ENCODE data around the gene TTC27. TPM values are rescaled to one million over a fixed set of nuclear protein-coding genes. Genes with fewer than 3 reads are reported as not detected.
A peak's percentile ranks its signal among the peaks of the same experiment; 100 is the strongest.

Gene TTC27
- total and polyA plus RNA-seq, 2 experiments from 2014 or later: 8.7 to 10.2 TPM

DNA sequence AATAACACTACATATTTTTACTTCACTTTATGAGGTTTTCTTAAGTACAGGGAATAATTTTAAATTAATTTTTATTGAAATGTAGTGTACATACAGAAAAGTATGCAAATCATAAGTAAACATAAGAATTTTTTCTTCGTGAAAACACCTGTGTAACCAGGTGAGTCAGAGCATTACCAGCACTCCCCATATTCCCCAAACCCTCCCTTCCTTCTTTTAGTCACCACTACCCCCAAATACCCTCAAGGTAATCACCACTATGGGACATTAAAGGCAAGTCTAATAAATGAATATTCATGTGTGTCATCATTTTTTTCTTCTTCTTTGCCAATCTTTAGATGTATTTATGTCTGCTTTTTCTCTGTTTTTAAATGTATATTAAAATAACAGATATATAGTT is 179.0 kb downstream of the TTC27 start:
- TF ChIP-seq, protein P1, sequence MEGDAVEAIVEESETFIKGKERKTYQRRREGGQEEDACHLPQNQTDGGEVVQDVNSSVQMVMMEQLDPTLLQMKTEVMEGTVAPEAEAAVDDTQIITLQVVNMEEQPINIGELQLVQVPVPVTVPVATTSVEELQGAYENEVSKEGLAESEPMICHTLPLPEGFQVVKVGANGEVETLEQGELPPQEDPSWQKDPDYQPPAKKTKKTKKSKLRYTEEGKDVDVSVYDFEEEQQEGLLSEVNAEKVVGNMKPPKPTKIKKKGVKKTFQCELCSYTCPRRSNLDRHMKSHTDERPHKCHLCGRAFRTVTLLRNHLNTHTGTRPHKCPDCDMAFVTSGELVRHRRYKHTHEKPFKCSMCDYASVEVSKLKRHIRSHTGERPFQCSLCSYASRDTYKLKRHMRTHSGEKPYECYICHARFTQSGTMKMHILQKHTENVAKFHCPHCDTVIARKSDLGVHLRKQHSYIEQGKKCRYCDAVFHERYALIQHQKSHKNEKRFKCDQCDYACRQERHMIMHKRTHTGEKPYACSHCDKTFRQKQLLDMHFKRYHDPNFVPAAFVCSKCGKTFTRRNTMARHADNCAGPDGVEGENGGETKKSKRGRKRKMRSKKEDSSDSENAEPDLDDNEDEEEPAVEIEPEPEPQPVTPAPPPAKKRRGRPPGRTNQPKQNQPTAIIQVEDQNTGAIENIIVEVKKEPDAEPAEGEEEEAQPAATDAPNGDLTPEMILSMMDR (IDR thresholded peaks at IDR 0.05; ENCODE audit: low read depth, low read length): no peak
- DNase-seq (ENCODE audit: low read depth in 1 of 2, low spot score in 1 of 2): no peak
- H3K36me3 ChIP-seq: no peaks in the 10 kb centered on the region
- H3K27me3 ChIP-seq: no peaks in the 10 kb centered on the region
- H3K4me1 ChIP-seq (ENCODE audit: low read depth): peaks cover 33% of the 10 kb centered on the region
- H3K27ac ChIP-seq: no peak overlapping the region
- no peak overlapping the region for H3K4me3 ChIP-seq
- no peaks in the 10 kb centered on the region for H3K9me3 ChIP-seq (ENCODE audit: low read depth)

DNA sequence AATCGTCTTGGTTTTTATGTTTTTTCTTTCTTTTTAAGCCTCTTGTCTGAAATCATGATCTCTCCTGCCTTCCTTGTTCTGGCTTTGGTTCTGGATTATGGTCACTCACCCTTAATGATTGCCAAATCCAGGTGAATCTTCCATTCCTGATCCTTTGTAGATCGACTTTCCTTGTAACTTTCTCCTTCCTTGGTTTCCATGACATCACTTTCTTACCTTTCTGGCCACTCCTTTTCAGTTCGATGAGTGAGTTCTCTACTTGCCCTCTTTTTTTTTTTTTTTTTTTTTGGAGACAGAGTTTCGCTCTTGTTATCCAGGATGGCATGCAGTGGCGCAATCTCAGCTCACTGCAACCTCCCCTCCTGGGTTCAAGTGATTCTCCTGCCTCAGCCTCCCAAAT is 179.8 kb downstream of the TTC27 start:
- TF ChIP-seq, protein P1 (IDR thresholded peaks at IDR 0.05; ENCODE audit: low read depth, low read length): no peak
- H3K36me3 ChIP-seq: no peaks in the 10 kb centered on the region
- H3K9me3 ChIP-seq (ENCODE audit: low read depth): no peaks in the 10 kb centered on the region
- peaks cover 28% of the 10 kb centered on the region for H3K4me1 ChIP-seq (ENCODE audit: low read depth)
- H3K27ac ChIP-seq: no peak overlapping the region
- H3K27me3 ChIP-seq: no peaks in the 10 kb centered on the region
- DNase-seq (ENCODE audit: low read depth in 1 of 2, low spot score in 1 of 2): no peak
- no peak overlapping the region for H3K4me3 ChIP-seq

DNA sequence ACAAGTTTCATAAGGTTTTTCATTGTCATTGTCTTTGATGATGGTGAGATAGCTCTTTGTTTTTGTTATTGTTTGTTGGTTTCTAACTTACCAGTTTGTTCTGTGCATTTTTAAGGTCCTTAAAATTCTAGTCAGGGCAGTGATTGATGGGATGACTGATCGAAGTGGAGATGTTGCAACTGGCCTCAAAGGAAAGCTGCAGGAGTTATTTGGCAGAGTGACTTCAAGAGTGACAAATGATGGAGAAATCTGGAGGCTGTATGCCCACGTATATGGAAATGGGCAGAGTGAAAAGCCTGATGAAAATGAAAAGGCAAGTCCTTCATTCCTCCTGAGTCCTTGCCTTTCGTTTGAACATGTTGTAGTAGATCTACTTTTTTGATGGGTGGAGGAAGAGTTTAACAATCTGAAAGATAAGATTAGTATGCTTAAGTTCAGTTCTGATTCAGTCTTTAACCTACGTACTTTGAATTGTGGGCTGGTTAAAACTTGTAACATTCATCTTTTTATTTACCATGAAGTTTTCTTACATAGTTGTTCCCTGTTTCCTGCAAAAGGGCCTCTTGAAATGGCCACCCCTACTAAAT is 183.2 kb downstream of the TTC27 start:
- H3K36me3 ChIP-seq: no peaks in the 10 kb centered on the region
- H3K4me1 ChIP-seq (ENCODE audit: low read depth): peaks cover 18% of the 10 kb centered on the region
- no peak for DNase-seq (ENCODE audit: low read depth in 1 of 2, low spot score in 1 of 2)
- no peak overlapping the region for H3K4me3 ChIP-seq
- TF ChIP-seq, protein P1 (IDR thresholded peaks at IDR 0.05; ENCODE audit: low read depth, low read length): no peak
- H3K27ac ChIP-seq: no peak overlapping the region
- H3K9me3 ChIP-seq (ENCODE audit: low read depth): no peaks in the 10 kb centered on the region
- H3K27me3 ChIP-seq: no peaks in the 10 kb centered on the region

DNA sequence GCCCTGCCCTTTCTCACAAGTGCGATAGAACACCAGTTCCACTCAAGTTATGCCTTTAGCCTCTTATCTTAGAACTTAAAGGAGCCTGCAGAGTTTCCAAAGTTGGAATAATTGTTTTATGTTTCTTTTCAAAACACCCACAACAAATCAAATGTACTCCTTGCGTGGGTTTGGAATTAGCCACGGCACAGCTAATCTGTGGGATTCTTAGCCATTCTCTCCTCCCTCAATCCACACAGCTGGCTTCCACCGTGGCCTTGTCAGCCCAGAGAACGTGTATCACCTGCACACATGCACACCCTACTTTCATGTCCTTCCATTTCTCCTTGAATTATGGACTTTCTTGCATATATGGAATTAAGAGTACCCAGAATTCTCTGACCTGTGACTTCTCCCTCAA is 183.8 kb downstream of the TTC27 start:
- Histone ChIP-seq H3K9me3 (ENCODE audit: low read depth) (no peaks in the 10 kb centered on the region), H3K36me3 (no peaks in the 10 kb centered on the region), H3K27ac (no peak overlapping the region), H3K4me3 (no peak overlapping the region), H3K4me1 (ENCODE audit: low read depth) (peaks cover 18% of the 10 kb centered on the region), H3K27me3 (no peaks in the 10 kb centered on the region)
- DNase-seq (ENCODE audit: low read depth in 1 of 2, low spot score in 1 of 2): no peak
- TF ChIP-seq, protein P1 (IDR thresholded peaks at IDR 0.05; ENCODE audit: low read depth, low read length): no peak

DNA sequence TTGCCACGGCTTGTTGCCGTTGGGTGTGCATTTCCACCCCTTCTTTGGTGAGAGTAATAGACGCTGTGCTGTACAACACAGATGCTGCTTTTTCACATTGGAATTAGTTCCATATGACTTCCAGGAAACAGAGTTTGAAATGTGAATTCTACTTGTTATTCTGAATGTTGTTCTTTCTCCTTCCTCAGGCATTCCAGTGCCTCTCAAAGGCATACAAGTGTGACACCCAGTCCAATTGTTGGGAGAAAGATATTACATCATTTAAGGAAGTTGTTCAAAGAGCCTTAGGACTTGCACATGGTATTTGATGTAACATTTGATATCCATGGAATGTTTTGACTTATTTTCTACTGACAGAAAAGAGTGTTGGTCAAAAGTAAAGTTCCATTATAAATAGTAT is 184.5 kb downstream of the TTC27 start:
- Histone ChIP-seq H3K9me3 (ENCODE audit: low read depth) (no peaks in the 10 kb centered on the region), H3K27ac (no peak overlapping the region), H3K4me1 (ENCODE audit: low read depth) (peaks cover 18% of the 10 kb centered on the region), H3K4me3 (no peak overlapping the region), H3K27me3 (no peaks in the 10 kb centered on the region), H3K36me3 (no peaks in the 10 kb centered on the region)
- DNase-seq (ENCODE audit: low read depth in 1 of 2, low spot score in 1 of 2): peak in 1 of 2 donors; percentile 44
- TF ChIP-seq, protein P1 (IDR thresholded peaks at IDR 0.05; ENCODE audit: low read depth, low read length): no peak
